ENCODE results near the gene PARP14. TPM values are rescaled to one million over a fixed set of nuclear protein-coding genes. Genes with fewer than 3 reads are reported as not detected.

Gene PARP14
- total RNA-seq, 1 experiment from 2014 or later, result 46.0 TPM

GRCh38 chr3:122774564-122774963, 93.9 kb downstream of the PARP14 start:
- H3K9me3 ChIP-seq (ENCODE audit: control insufficient read depth, insufficient read depth, low read depth, low read length), result no peaks in the 10 kb centered on the region
- DNase-seq (ENCODE audit: low read depth, low spot score) (no peak), ATAC-seq (no peak)
- H3K27me3 ChIP-seq (ENCODE audit: control insufficient read depth, insufficient read depth, low read length), result no peaks in the 10 kb centered on the region
- CTCF ChIA-PET, result interaction anchor here (0.7 kb wide), 1 partner anchor 367 kb away, joined by 3 read pairs; no protein-coding TSS in a partner anchor
- no peaks in the 10 kb centered on the region for H3K36me3 ChIP-seq (ENCODE audit: control insufficient read depth, insufficient read depth, low read length)
- intact Hi-C loops (cut with micrococcal nuclease; ENCODE audit: unreplicated experiment) (no loop called here), in situ Hi-C loops (cut with HindIII; ENCODE audit: low pct_unique_long_range_greater_than_20kb, low sequenced_read_pairs) (no loop called here)
- POLR2A ChIA-PET, result no interaction called here
- no peak for TF ChIP-seq TCF7L2 (IDR thresholded peaks at IDR 0.05; ENCODE audit: low read depth, low read length)
- no peak for TF ChIP-seq CTCF (IDR thresholded peaks at IDR 0.05)
- no peak for TF ChIP-seq SIN3A (IDR thresholded peaks at IDR 0.05; ENCODE audit: borderline replicate concordance, insufficient read depth, low read depth, low read length)
- TF ChIP-seq POLR2AphosphoS5 (IDR thresholded peaks at IDR 0.05; ENCODE audit: low read depth, low read length), result no peak
- TF ChIP-seq REST (IDR thresholded peaks at IDR 0.05; ENCODE audit: insufficient read depth in 1 of 2, low read depth in 2 of 2, low read length in 1 of 2), result no peak
- no peaks in the 10 kb centered on the region for H3K4me1 ChIP-seq (ENCODE audit: control insufficient read depth, insufficient read depth, low read length)
- H3K27ac ChIP-seq (ENCODE audit: low read length), result no peak overlapping the region
- no peak overlapping the region for H3K4me3 ChIP-seq (ENCODE audit: low read depth in 2 of 2, low read length in 2 of 2)
- no TSS peak for BruUV-seq (replicated peaks)

- ChIA-PET CTCF (no interaction called here), POLR2A (no interaction called here)
- no peaks in the 10 kb centered on the region for H3K4me1 ChIP-seq (ENCODE audit: control insufficient read depth, insufficient read depth, low read length)
- TF ChIP-seq POLR2AphosphoS5 (IDR thresholded peaks at IDR 0.05; ENCODE audit: low read depth, low read length) (no peak), TCF7L2 (IDR thresholded peaks at IDR 0.05; ENCODE audit: low read depth, low read length) (no peak), REST (IDR thresholded peaks at IDR 0.05; ENCODE audit: insufficient read depth in 1 of 2, low read depth in 2 of 2, low read length in 1 of 2) (no peak), SIN3A (IDR thresholded peaks at IDR 0.05; ENCODE audit: borderline replicate concordance, insufficient read depth, low read depth, low read length) (no peak), CTCF (IDR thresholded peaks at IDR 0.05) (no peak)
- H3K36me3 ChIP-seq (ENCODE audit: control insufficient read depth, insufficient read depth, low read length), result no peaks in the 10 kb centered on the region
- no peak overlapping the region for H3K27ac ChIP-seq (ENCODE audit: low read length)
- no peaks in the 10 kb centered on the region for H3K27me3 ChIP-seq (ENCODE audit: control insufficient read depth, insufficient read depth, low read length)
- no peaks in the 10 kb centered on the region for H3K9me3 ChIP-seq (ENCODE audit: control insufficient read depth, insufficient read depth, low read depth, low read length)
- BruUV-seq (replicated peaks), result no TSS peak
- intact Hi-C loops (cut with micrococcal nuclease; ENCODE audit: unreplicated experiment) (no loop called here), in situ Hi-C loops (cut with HindIII; ENCODE audit: low pct_unique_long_range_greater_than_20kb, low sequenced_read_pairs) (no loop called here)
- ATAC-seq (no peak), DNase-seq (ENCODE audit: low read depth, low spot score) (no peak)
- H3K4me3 ChIP-seq (ENCODE audit: low read depth in 2 of 2, low read length in 2 of 2), result no peak overlapping the region
These were observed 96.2 kb downstream of the PARP14 start for GRCh38 chr3:122776675-122777468.

All from Panc1 (cell line).